ENCODE measurements around the gene ORAI2.
"Not testable (repeated sequence)": the region's sequence is repeated elsewhere in the genome, so short reads cannot be mapped to it uniquely, and the experiment has no call there.

ORAI2 gene

DNA sequence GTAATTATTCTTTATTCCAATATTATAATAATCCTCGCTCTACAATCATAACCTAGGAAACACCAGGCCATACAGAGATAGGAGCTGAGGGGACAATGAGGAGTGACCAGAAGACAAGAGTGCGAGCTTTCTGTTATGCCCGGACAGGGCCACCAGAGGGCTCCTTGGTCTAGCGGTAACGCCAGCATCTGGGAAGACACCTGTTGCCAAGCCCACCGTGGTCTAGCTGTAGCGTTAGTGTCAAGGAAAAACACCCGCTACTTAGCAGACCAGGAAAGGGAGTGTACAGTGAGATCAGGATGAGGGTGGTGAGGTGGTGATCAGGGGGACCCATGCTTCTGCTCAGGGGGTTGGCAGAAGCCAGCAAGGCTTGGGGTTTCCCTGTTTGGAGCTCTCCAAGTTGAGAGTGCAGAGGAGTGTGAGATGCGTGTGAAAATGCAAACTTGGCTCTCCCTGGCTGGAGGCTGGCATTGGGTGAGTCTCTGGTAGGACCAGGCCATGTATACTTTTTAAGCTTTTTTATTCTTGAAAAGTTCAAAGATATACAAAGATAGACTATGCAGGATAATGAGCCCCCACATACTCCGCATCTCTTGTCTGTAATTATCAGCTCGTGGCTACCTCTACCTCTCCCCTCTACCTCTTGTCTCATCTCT lies 46.7 kb downstream of the ORAI2 start:
- H3K4me3 ChIP-seq (ENCODE audit: low read depth, low read length); DNase-seq (ENCODE audit: low read depth); in situ Hi-C loops (cut with HindIII; ENCODE audit: low sequenced_read_pairs): not testable (repeated sequence)
- TF ChIP-seq CTCF (IDR thresholded peaks at IDR 0.05; ENCODE audit: low read depth, low read length, missing control alignments) = peak; percentile 35

GRCh38 chr7:102481962-102482361 lies 48.6 kb downstream of the ORAI2 start:
- H3K4me3 ChIP-seq (ENCODE audit: low read depth, low read length); in situ Hi-C loops (cut with HindIII; ENCODE audit: low sequenced_read_pairs); DNase-seq (ENCODE audit: low read depth): not testable (repeated sequence)

- in situ Hi-C loops (cut with HindIII; ENCODE audit: low sequenced_read_pairs); DNase-seq (ENCODE audit: low read depth); H3K4me3 ChIP-seq (ENCODE audit: low read depth, low read length): not testable (repeated sequence)
Observed at GRCh38 chr7:102484317-102484716, 50.9 kb downstream of the ORAI2 start.

GRCh38 chr7:102490529-102491075 lies 57.2 kb downstream of the ORAI2 start:
- DNase-seq (ENCODE audit: low read depth); in situ Hi-C loops (cut with HindIII; ENCODE audit: low sequenced_read_pairs); H3K4me3 ChIP-seq (ENCODE audit: low read depth, low read length): not testable (repeated sequence)

- in situ Hi-C loops (cut with HindIII; ENCODE audit: low sequenced_read_pairs); DNase-seq (ENCODE audit: low read depth); H3K4me3 ChIP-seq (ENCODE audit: low read depth, low read length): not testable (repeated sequence)
Observed at GRCh38 chr7:102493220-102493935, 60.0 kb downstream of the ORAI2 start.

- H3K4me3 ChIP-seq (ENCODE audit: low read depth, low read length); in situ Hi-C loops (cut with HindIII; ENCODE audit: low sequenced_read_pairs): not testable (repeated sequence)
Observed at GRCh38 chr7:102494026-102494425, 60.7 kb downstream of the ORAI2 start.

GRCh38 chr7:102494473-102495149 lies 61.2 kb downstream of the ORAI2 start:
- DNase-seq (ENCODE audit: low read depth); H3K4me3 ChIP-seq (ENCODE audit: low read depth, low read length); in situ Hi-C loops (cut with HindIII; ENCODE audit: low sequenced_read_pairs): not testable (repeated sequence)

More at GRCh38 chr7:102494026-102494425, 60.7 kb downstream of the ORAI2 start:
- not testable (repeated sequence) for DNase-seq (ENCODE audit: low read depth)

DNA sequence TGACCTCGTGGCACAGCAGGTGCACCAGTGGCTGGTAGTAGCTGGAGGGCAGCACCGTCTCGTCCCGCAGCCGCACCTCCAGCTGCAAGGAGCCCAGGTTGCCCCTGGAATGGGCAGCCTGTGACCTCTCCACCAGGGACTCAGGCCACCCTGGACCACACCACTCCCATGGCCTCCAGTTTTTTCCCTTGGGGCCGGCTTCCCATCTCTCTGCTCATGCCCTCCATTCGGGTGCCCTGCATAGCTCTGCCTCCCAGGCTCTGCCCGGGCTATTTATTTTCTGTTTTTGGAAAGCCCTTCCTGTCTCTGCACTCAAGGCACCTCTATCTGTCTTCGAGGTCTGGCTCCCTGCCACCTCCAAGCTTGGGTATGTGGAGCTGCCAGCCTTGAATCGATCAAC lies 63.5 kb downstream of the ORAI2 start:
- H3K4me3 ChIP-seq (ENCODE audit: low read depth, low read length); in situ Hi-C loops (cut with HindIII; ENCODE audit: low sequenced_read_pairs); DNase-seq (ENCODE audit: low read depth): not testable (repeated sequence)

DNA sequence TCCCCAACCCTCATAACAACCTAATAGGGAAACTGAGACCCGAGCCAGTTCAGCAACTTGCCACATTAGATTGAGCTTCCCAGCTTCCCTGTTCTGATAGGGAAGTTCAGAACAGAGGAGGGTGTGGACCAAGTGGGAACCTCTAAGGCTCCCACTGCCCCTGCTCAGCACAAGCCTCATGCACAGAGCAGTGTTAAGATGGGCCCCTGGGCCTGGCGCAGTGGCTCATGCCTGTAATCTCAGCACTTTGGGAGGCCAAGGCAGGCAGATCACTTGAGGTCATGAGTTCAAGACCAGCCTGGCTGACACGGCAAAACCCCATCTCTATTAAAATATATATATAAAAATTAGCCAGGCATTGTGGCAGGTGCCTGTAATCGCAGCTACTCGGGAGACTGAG lies 63.9 kb downstream of the ORAI2 start:
- DNase-seq (ENCODE audit: low read depth); in situ Hi-C loops (cut with HindIII; ENCODE audit: low sequenced_read_pairs); H3K4me3 ChIP-seq (ENCODE audit: low read depth, low read length): not testable (repeated sequence)

DNA sequence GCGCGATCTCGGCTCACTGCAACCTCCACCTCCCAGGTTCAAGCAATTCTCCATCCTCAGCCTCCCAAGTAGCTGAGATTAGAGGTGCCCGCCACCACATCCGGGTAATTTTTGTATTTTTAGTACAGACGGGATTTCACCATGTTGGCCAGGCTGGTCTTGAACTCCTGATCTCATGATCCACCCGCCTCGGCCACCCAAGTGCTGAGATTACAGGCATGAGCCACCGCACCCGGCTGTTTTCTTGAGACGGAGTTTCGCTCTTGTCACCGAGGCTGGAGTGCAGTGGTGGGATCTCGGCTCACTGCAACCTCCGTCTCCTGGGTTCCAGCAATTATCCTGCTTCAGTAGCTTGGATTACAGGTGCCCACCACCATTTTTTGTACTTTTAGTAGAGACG lies 64.9 kb downstream of the ORAI2 start:
- in situ Hi-C loops (cut with HindIII; ENCODE audit: low sequenced_read_pairs); DNase-seq (ENCODE audit: low read depth); H3K4me3 ChIP-seq (ENCODE audit: low read depth, low read length): not testable (repeated sequence)

DNA sequence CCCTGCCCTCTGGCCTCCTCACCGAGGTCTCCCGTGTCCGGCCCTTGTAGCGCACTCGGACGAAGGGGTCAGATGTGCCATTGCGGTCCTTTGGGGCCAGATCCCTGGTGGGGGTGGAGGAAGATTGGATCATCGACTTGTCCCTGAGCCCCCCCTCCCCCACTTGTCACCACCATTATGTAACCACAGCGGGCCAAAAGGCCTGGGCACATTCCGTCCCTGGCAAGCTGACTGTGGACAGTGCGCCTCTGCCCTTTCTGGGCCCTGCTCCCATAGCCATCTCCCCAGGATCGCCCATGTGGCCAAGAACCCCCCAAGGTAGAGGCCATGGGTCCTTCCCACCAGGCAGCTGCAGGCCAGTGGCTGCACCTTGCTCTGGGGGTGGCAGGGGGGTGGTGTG lies 69.8 kb downstream of the ORAI2 start:
- DNase-seq (ENCODE audit: low read depth); in situ Hi-C loops (cut with HindIII; ENCODE audit: low sequenced_read_pairs): not testable (repeated sequence)

DNA sequence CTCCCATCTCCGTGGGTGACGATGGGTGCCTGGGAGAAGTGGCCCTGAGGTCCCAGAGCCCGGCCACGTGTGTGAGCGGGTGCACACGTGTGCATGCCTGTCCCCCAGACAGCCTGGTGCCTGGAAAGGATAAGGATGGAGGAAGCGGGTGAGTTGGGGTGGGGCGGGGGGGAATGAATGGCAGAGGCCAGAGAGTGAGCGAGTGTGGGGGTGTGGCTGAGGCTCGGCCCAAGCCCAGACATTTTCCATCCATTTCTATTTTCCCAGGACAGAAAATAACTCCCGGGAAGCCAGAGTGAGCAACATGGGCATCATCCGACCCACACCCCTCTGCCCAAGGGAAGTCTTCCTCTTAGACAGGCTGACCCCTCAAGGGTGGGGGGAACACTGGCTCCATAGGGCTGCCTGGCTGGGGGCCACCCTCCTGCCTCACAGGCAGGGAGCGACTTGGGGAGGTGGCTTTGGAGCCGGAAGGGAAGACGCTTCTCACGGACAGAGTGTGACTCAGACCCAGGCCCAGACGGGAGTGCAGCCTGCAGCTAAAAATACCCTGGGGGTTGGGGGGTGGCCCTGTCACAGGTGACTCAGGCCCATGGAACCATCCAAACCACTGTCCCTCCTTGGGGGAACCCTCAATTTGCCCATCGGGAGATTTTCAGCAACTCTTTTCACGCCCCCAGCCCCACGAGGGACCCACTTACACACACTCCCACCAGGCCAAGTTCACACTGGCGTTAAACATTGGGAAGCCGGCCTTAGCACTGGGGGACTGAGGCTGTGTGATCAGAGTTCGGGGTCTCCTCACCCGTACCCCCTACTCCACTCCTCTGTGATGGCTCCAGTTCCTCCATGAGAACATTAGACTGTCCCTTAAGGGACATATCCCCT lies 72.2 kb downstream of the ORAI2 start:
- DNase-seq (ENCODE audit: low read depth); H3K4me3 ChIP-seq (ENCODE audit: low read depth, low read length); in situ Hi-C loops (cut with HindIII; ENCODE audit: low sequenced_read_pairs): not testable (repeated sequence)

More for the DNA sequence above, 69.8 kb downstream of the ORAI2 start:
- H3K4me3 ChIP-seq (ENCODE audit: low read depth, low read length) = not testable (repeated sequence)
